Measurements from ENCODE around the gene U2AF1L4.

- no peak for TF ChIP-seq CTCF (conservative IDR thresholded peaks at IDR 0.05; ENCODE audit: low read length)
- TF ChIP-seq EZH2phosphoT487 (IDR thresholded peaks at IDR 0.05; ENCODE audit: borderline replicate concordance), result no peak
Observed at GRCh38 chr19:35720163-35720524, 25.1 kb downstream of the U2AF1L4 start.

Data from Loucy (cell line).